Fibroblast of skin of right quadriceps (primary cell): Measurements from ENCODE around the gene TEKT1.

Experiments
- DNase-seq: peaks from one replicate; pipeline ENCODE4 v3.0.0-alpha.2; 2013

Gene TEKT1

DNA sequence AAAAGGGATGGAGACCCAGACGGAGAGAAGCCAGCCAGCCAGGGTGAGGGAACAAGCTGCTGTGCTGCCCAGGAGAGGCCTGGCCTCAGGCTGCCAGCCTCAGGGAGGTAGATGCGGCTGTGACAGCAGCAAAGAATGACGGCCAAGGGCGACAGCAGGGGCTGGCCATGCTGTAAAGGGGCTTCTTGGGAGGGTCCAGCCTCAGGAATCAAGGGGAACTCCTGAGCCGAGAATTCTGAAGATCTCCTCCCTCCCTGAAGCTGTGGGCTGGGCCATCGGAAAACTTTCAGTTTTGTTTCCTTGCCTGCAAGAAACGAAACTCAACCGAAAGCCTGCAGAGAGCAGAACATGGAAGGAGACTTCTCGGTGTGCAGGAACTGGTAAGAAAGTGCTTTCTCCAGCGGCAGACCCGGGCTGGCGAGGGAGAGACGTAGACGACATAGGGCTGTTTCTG, 75.8 kb downstream of the TEKT1 start, which contains the start of gene XAF1:
Gene XAF1, plus strand, starts transcription at position 316 of the 454 bp plus-strand sequence. Its CDS starts 33 bp downstream, at position 349.
- peak; percentile 42 for DNase-seq

DNA sequence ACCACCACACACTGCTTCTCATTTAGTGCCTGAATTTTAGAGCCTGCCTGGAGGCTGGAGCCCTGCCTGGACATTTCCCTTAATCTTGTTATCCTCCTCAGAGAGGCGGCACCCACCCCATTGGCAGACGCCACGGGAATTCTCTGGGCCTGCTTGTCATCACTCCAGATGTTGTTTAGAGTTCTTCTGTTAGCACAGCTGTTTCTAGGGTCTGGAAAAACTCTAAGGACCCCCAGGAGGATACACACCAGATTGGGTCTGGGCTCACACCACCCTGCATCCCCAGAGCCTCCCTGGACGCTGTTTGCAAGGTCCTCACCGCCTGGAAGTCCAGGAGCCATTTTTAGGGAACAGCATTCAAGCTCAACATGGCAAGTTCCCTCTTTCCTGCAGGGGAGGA, 76.2 kb downstream of the TEKT1 start:
- peak; percentile 17 for DNase-seq

DNA sequence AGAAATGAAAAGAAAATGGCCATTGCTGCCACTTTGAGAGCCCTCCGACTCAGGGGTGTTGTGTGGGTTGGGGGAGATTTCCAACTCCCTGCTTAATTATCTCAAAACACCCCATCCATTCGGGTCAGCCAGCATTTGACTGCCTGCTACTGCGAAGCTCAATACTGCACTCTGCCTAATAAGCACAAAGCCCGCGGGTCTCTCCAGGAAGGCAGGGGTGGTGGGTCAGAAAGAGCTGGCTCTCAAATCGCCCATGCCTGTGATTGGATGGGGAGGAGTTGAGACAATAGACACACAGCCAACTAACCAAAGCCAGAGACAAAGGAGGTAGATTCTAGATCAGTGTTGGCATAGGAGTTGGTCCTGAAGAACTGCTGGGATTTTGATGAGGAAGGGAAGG, 78.0 kb downstream of the TEKT1 start:
- peak; percentile 7 for DNase-seq

DNA sequence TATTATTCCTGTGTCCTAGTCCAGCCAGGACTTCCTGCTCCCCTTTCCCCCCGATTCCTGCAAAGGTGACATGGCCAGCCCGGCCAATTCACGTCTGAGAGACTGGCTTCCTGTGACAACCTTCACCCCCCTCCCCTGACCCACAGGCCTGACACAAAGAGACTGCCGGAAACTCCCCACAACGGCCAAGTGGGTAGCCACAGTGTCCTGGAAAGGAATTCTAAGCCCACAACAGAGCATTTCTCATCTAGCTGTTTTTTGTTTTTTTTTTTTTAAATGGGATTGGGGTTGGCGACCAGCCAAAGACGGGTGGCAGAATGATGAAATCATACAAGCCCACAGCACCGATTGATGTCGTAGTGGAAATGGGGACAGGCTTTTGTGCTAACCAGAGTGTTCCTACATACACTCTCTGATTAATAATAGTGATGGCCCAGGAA, 78.5 kb downstream of the TEKT1 start:
- peak; percentile 93 for DNase-seq

DNA sequence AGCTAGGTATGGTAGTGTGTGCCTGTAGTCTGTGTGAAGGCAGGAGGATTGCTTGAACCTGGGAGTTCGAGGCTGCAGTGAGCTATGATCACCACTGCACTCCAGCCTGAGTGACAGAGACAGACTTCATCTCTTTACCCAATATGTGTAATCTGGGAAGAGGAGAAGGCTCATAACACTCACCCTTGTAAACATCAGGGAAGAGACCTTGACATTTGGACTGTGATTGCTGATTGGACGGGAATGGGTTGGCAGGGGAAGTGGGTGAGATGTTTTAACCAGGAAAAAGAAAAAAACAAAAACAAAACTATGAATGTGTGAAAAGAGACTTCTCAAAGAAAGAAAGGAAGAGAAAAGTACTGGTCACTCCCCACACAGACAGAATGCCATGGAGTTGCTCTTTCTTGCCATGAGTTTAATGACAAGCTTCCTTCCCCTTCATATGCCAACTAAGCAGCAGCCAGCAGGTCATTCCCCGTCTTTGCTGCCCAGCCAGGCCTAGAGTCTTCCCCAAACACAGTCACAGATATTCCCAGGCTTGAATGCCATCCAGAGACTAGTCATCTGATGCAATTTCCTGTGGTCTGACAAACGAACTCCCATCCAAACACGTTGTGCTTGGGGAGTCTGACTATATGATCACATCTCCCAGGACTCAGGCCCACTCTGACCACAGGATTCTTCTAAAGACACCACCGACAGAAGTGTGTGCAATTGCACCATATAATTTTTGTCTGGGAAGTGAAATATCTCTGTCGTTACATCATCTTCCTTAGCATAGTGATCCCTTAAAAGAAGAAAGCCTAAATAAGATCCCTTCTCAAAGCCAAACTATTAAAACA, 79.2 kb downstream of the TEKT1 start:
- DNase-seq = peak; percentile 100

DNA sequence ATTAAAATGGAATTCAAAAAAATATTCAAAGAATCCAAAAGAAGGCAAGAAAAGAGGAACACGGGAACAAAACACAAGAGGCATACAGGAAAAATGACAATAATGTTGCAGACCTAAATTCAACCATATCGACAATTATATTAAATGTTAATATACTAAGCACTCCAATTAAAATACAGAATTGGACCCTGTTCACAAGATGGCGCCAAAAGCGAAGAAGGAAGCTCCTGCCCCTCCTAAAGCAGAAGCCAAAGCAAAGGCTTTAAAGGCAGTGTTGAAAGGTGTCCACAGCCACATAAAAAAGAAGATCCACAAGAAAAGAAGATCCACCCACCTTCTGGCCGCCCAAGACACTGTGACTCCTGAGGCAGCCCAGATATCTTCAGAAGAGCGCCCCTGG, 82.0 kb downstream of the TEKT1 start:
- peak; percentile 22 for DNase-seq

DNA sequence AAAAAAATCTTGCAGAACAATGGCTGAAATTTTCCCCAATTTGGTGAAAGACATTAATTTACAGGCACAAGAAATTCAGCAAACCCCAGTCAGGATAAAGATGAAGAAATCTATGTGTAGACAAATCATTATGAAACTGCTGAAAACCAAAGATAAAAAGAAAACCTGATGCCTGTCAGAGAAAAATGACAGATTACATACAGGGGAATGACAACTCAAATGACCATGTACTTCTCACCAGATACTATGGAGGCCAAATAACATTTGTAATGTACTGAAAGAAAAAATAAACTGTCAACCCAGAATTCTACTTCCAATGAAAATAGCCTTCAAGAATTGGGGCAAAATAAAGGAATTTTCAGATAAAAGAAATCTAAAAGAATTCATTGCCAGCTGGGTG, 82.9 kb downstream of the TEKT1 start:
- DNase-seq = no peak
